SHP77 (cell line): ENCODE results near the gene CRCP.
"Not testable (repeated sequence)": the region's sequence is repeated elsewhere in the genome, so short reads cannot be mapped to it uniquely, and the experiment has no call there.

ENCODE experiments used
- DNase-seq, 2 experiments: peaks; one replicate each; lab custom pipeline; 2025; lab: John Stamatoyannopoulos, UW

The CRCP gene

GRCh38 chr7:66108410-66108809 is 6.2 kb upstream of the CRCP start:
- DNase-seq = not testable (repeated sequence)

GRCh38 chr7:66110856-66111255 is 3.8 kb upstream of the CRCP start:
- no peak for DNase-seq

- DNase-seq = not testable (repeated sequence)
Observed at GRCh38 chr7:66116680-66117420, 2.2 kb downstream of the CRCP start.

GRCh38 chr7:66118603-66119002 is 4.0 kb downstream of the CRCP start:
- DNase-seq = no peak

- no peak for DNase-seq
Observed at GRCh38 chr7:66119245-66119850, 4.7 kb downstream of the CRCP start.

- DNase-seq = no peak
Observed at GRCh38 chr7:66123175-66123528, 8.5 kb downstream of the CRCP start.

- not testable (repeated sequence) for DNase-seq
Observed at GRCh38 chr7:66124569-66124861, 9.9 kb downstream of the CRCP start.

GRCh38 chr7:66125052-66125694 is 10.5 kb downstream of the CRCP start:
- DNase-seq = no peak

- DNase-seq = not testable (repeated sequence)
Observed at GRCh38 chr7:66125781-66126352, 11.2 kb downstream of the CRCP start.

- DNase-seq = not testable (repeated sequence)
Observed at GRCh38 chr7:66127172-66127571, 12.5 kb downstream of the CRCP start.

- no peak for DNase-seq
Observed at GRCh38 chr7:66138994-66139752, 24.5 kb downstream of the CRCP start.

- DNase-seq = peak in 1 of 2 experiments; percentile 33
Observed at GRCh38 chr7:66140924-66141323, 26.3 kb downstream of the CRCP start.

GRCh38 chr7:66142334-66142733 is 27.7 kb downstream of the CRCP start:
- DNase-seq = no peak

GRCh38 chr7:66142996-66143395 is 28.3 kb downstream of the CRCP start:
- no peak for DNase-seq

- DNase-seq = no peak
Observed at GRCh38 chr7:66143876-66144332, 29.3 kb downstream of the CRCP start.

GRCh38 chr7:66145400-66146104 is 30.9 kb downstream of the CRCP start:
- DNase-seq = no peak

- DNase-seq = no peak
Observed at GRCh38 chr7:66146701-66147100, 32.1 kb downstream of the CRCP start.

GRCh38 chr7:66147657-66148056 is 33.0 kb downstream of the CRCP start:
- not testable (repeated sequence) for DNase-seq

- DNase-seq = no peak
Observed at GRCh38 chr7:66150471-66150870, 35.8 kb downstream of the CRCP start.

GRCh38 chr7:66152371-66153191 is 37.9 kb downstream of the CRCP start:
- DNase-seq = no peak

GRCh38 chr7:66153691-66154090 is 39.0 kb downstream of the CRCP start:
- no peak for DNase-seq
